ENCODE measurements around the gene CCDC88C.

GRCh38 chr14:91230397-91231035 is 187.1 kb downstream of the CCDC88C start:
- no peak for TF ChIP-seq POLR2A (IDR thresholded peaks at IDR 0.05)
- TF ChIP-seq CTCF (IDR thresholded peaks at IDR 0.05) = no peak
